WERI-Rb-1 (cell line): ENCODE data around the gene GDF10.
A peak's percentile ranks its signal among the peaks of the same experiment; 100 is the strongest.

Experiments used
- DNase-seq: peaks from one replicate; pipeline ENCODE4 v3.0.0-alpha.2; 2020
- H3K27ac ChIP-seq: fragments of 250-450 bp; sonication (Bioruptor Pico); 2 replicates; pipeline ENCODE4 v1.5.1; 2020; ENCODE audit warnings: mild to moderate bottlenecking, moderate library complexity
- H3K27me3 ChIP-seq: fragments of 250-450 bp; sonication (Bioruptor Pico); 2 replicates; pipeline ENCODE4 v1.5.1; 2021; ENCODE audit warnings: mild to moderate bottlenecking, low read depth, moderate library complexity; ENCODE audit not compliant: insufficient read depth, severe bottlenecking
- H3K36me3 ChIP-seq: fragments of 250-450 bp; sonication (Bioruptor Pico); 2 replicates; pipeline ENCODE4 v1.5.1; 2020; ENCODE audit warnings: mild to moderate bottlenecking, moderate library complexity
- H3K4me3 ChIP-seq: 2 replicates; pipeline ENCODE4 v1.5.1; 2011; ENCODE audit warnings: low read depth, mild to moderate bottlenecking, control low read depth, low read length
- H3K9me3 ChIP-seq: fragments of 250-450 bp; sonication (Bioruptor Pico); 2 replicates; pipeline ENCODE4 v1.5.1; 2021; ENCODE audit warnings: mild to moderate bottlenecking, moderate library complexity; ENCODE audit not compliant: severe bottlenecking
- TF ChIP-seq, protein P1 (sequence below): IDR thresholded peaks from 2 replicates; pipeline ENCODE4 v1.5.1; 2011; ENCODE audit warnings: low read depth, mild to moderate bottlenecking, control low read depth, inconsistent platforms, low read length

GDF10 gene

DNA sequence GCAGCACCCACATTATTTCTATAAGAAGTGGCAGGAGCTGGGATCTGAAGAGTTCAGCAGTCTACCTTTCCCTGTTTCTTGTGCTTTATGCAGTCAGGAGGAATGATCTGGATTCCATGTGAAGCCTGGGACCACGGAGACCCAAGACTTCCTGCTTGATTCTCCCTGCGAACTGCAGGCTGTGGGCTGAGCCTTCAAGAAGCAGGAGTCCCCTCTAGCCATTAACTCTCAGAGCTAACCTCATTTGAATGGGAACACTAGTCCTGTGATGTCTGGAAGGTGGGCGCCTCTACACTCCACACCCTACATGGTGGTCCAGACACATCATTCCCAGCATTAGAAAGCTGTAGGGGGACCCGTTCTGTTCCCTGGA is 47.3 kb downstream of the GDF10 start:
- Histone ChIP-seq H3K27ac (peak overlapping the region; percentile 91), H3K27me3 (no peaks in the 10 kb centered on the region), H3K36me3 (peaks cover 29% of the 10 kb centered on the region), H3K9me3 (no peaks in the 10 kb centered on the region), H3K4me3 (peak overlapping the region; percentile 80)
- DNase-seq: no peak
- TF ChIP-seq, protein P1, sequence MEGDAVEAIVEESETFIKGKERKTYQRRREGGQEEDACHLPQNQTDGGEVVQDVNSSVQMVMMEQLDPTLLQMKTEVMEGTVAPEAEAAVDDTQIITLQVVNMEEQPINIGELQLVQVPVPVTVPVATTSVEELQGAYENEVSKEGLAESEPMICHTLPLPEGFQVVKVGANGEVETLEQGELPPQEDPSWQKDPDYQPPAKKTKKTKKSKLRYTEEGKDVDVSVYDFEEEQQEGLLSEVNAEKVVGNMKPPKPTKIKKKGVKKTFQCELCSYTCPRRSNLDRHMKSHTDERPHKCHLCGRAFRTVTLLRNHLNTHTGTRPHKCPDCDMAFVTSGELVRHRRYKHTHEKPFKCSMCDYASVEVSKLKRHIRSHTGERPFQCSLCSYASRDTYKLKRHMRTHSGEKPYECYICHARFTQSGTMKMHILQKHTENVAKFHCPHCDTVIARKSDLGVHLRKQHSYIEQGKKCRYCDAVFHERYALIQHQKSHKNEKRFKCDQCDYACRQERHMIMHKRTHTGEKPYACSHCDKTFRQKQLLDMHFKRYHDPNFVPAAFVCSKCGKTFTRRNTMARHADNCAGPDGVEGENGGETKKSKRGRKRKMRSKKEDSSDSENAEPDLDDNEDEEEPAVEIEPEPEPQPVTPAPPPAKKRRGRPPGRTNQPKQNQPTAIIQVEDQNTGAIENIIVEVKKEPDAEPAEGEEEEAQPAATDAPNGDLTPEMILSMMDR: no peak

DNA sequence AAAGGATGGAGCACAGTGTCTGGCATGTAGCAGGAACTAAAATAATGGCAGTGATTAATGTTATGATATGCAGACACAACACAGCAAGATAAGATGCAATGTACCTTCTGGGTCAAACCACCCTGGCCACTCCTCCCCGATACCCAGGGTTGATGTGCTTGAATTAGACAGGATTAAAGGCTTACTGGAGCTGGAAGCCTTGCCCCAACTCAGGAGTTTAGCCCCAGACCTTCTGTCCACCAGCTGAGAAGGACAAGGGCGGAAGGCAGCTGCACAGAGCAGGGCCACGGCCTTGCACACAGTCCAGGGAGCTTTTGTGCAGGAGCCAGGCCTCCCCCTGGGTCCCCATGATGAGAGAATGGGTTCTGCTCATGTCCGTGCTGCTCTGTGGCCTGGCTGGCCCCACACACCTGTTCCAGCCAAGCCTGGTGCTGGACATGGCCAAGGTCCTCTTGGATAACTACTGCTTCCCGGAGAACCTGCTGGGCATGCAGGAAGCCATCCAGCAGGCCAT is 48.2 kb downstream of the GDF10 start, which contains the start of gene RBP3:
TSS of gene RBP3 (plus strand) at position 226 of the 514 bp plus-strand sequence. CDS start at position 348, 122 bp downstream.
- TF ChIP-seq, protein P1: no peak
- H3K4me3 ChIP-seq: peak within 1 kb of the TSS; percentile 80
- no peaks in the 10 kb centered on the region for H3K27me3 ChIP-seq
- peak within 1 kb of the TSS; percentile 91 for H3K27ac ChIP-seq
- H3K9me3 ChIP-seq: no peaks in the 10 kb centered on the region
- peaks cover 38% of the 10 kb centered on the region for H3K36me3 ChIP-seq
- DNase-seq: peak; percentile 93

DNA sequence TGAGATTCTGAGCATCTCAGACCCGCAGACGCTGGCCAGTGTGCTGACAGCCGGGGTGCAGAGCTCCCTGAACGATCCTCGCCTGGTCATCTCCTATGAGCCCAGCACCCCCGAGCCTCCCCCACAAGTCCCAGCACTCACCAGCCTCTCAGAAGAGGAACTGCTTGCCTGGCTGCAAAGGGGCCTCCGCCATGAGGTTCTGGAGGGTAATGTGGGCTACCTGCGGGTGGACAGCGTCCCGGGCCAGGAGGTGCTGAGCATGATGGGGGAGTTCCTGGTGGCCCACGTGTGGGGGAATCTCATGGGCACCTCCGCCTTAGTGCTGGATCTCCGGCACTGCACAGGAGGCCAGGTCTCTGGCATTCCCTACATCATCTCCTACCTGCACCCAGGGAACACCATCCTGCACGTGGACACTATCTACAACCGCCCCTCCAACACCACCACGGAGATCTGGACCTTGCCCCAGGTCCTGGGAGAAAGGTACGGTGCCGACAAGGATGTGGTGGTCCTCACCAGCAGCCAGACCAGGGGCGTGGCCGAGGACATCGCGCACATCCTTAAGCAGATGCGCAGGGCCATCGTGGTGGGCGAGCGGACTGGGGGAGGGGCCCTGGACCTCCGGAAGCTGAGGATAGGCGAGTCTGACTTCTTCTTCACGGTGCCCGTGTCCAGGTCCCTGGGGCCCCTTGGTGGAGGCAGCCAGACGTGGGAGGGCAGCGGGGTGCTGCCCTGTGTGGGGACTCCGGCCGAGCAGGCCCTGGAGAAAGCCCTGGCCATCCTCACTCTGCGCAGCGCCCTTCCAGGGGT is 48.9 kb downstream of the GDF10 start:
- H3K9me3 ChIP-seq: no peaks in the 10 kb centered on the region
- H3K4me3 ChIP-seq: peak overlapping the region; percentile 80
- TF ChIP-seq, protein P1: 0 out of 2 replicates have a peak, but pooled peaks have one; percentile 7

DNA sequence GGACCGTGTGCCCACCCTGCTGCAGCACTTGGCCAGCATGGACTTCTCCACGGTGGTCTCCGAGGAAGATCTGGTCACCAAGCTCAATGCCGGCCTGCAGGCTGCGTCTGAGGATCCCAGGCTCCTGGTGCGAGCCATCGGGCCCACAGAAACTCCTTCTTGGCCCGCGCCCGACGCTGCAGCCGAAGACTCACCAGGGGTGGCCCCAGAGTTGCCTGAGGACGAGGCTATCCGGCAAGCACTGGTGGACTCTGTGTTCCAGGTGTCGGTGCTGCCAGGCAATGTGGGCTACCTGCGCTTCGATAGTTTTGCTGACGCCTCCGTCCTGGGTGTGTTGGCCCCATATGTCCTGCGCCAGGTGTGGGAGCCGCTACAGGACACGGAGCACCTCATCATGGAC is 49.5 kb downstream of the GDF10 start:
- no peaks in the 10 kb centered on the region for H3K9me3 ChIP-seq
- H3K36me3 ChIP-seq: peaks cover 52% of the 10 kb centered on the region
- no peaks in the 10 kb centered on the region for H3K27me3 ChIP-seq
- no peak for DNase-seq
- TF ChIP-seq, protein P1: no peak
- peak overlapping the region; percentile 80 for H3K4me3 ChIP-seq
- peak overlapping the region; percentile 91 for H3K27ac ChIP-seq

More for the DNA sequence above, 48.9 kb downstream of the GDF10 start:
- Histone ChIP-seq H3K27me3 (no peaks in the 10 kb centered on the region), H3K36me3 (peaks cover 45% of the 10 kb centered on the region), H3K27ac (peak overlapping the region; percentile 91)
- no peak for DNase-seq

DNA sequence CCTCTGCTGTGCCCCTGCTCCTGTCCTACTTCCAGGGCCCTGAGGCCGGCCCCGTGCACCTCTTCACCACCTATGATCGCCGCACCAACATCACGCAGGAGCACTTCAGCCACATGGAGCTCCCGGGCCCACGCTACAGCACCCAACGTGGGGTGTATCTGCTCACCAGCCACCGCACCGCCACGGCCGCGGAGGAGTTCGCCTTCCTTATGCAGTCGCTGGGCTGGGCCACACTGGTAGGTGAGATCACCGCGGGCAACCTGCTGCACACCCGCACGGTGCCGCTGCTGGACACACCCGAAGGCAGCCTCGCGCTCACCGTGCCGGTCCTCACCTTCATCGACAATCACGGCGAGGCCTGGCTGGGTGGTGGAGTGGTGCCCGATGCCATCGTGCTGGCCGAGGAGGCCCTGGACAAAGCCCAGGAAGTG is 50.0 kb downstream of the GDF10 start:
- no peaks in the 10 kb centered on the region for H3K9me3 ChIP-seq
- TF ChIP-seq, protein P1: peak; percentile 42
- peak; percentile 62 for DNase-seq

More for the DNA sequence above, 50.0 kb downstream of the GDF10 start:
- Histone ChIP-seq H3K36me3 (peaks cover 56% of the 10 kb centered on the region), H3K27ac (peak overlapping the region; percentile 91), H3K4me3 (peak overlapping the region; percentile 80), H3K27me3 (no peaks in the 10 kb centered on the region)
